Neuronal stem cell (in vitro differentiated cells): ENCODE measurements around the gene PPM1G.
"Not testable (repeated sequence)": the region's sequence is repeated elsewhere in the genome, so short reads cannot be mapped to it uniquely, and the experiment has no call there.

Experiments used
- DNase-seq: peaks from one replicate; pipeline ENCODE4 v3.0.0-alpha.2; 2013; ENCODE audit warnings: low spot score
- H2AFZ ChIP-seq: one replicate; pipeline ENCODE4 v1.6.1; 2013; ENCODE audit warnings: mild to moderate bottlenecking, low read length, inconsistent platforms
- H2AK5ac ChIP-seq: 2 replicates; pipeline ENCODE4 v1.6.1; 2013; ENCODE audit warnings: low read depth, mild to moderate bottlenecking, inconsistent platforms, low read length, moderate library complexity, mixed read lengths
- H2BK120ac ChIP-seq: 2 replicates; pipeline ENCODE4 v1.6.1; 2013; ENCODE audit warnings: low read depth, mild to moderate bottlenecking, inconsistent platforms, low read length, moderate library complexity, mixed read lengths
- H2BK12ac ChIP-seq: one replicate; pipeline ENCODE4 v1.6.1; 2013; ENCODE audit warnings: low read length, inconsistent platforms
- H2BK15ac ChIP-seq: 2 replicates; pipeline ENCODE4 v1.6.1; 2013; ENCODE audit warnings: mild to moderate bottlenecking, low read length, inconsistent platforms, mixed read lengths
- H2BK5ac ChIP-seq: one replicate; pipeline ENCODE4 v1.6.1; 2013; ENCODE audit warnings: inconsistent platforms, mild to moderate bottlenecking, low read length, moderate library complexity
- H3K14ac ChIP-seq: one replicate; pipeline ENCODE4 v1.6.1; 2013; ENCODE audit warnings: low read length, inconsistent platforms
- H3K18ac ChIP-seq: 2 replicates; pipeline ENCODE4 v1.6.1; 2013; ENCODE audit warnings: low read length, inconsistent platforms
- H3K23ac ChIP-seq: 2 replicates; pipeline ENCODE4 v1.6.1; 2013; ENCODE audit warnings: low read depth, mild to moderate bottlenecking, mixed read lengths, low read length, inconsistent platforms; ENCODE audit not compliant: poor library complexity
- H3K27ac ChIP-seq: replicated peaks from 3 replicates; pipeline ENCODE4 v1.5.1; 2013; ENCODE audit warnings: low read length, inconsistent platforms
- H3K27me3 ChIP-seq, 3 experiments: 2 replicates each; pipeline ENCODE4 v1.6.1; 2013; ENCODE audit warnings: low read length in 3 of 3, mild to moderate bottlenecking in 2 of 3, inconsistent platforms in 1 of 3, low read depth in 1 of 3, mixed read lengths in 1 of 3, moderate library complexity in 1 of 3; ENCODE audit not compliant: control insufficient read depth in 3 of 3, insufficient read depth in 3 of 3
- H3K36me3 ChIP-seq, 2 donors: replicated peaks in 1 of 2; 2 replicates each; pipeline ENCODE4 v1.6.1; 2013; ENCODE audit warnings: low read length in 2 of 2; ENCODE audit not compliant: control insufficient read depth in 2 of 2, insufficient read depth in 2 of 2
- H3K4ac ChIP-seq: 2 replicates; pipeline ENCODE4 v1.6.1; 2013; ENCODE audit warnings: inconsistent platforms, mild to moderate bottlenecking, low read length, moderate library complexity
- H3K4me1 ChIP-seq, 2 donors: 1 replicate in 1 of 2; 2 replicates in 1 of 2; pipeline ENCODE4 v1.6.1; 2013; ENCODE audit warnings: low read length in 2 of 2, low read depth in 1 of 2; ENCODE audit not compliant: control insufficient read depth in 2 of 2, insufficient read depth in 1 of 2
- H3K4me2 ChIP-seq: one replicate; pipeline ENCODE4 v1.6.1; 2013; ENCODE audit warnings: mild to moderate bottlenecking, low read length, inconsistent platforms; ENCODE audit not compliant: insufficient read depth, poor library complexity, severe bottlenecking
- H3K4me3 ChIP-seq, 2 donors: 2 replicates each; pipeline ENCODE4 v1.5.1; 2013; ENCODE audit warnings: low read length in 2 of 2, mild to moderate bottlenecking in 2 of 2, inconsistent platforms in 1 of 2, moderate library complexity in 1 of 2
- H3K79me1 ChIP-seq: one replicate; pipeline ENCODE4 v1.6.1; 2013; ENCODE audit warnings: low read depth, mild to moderate bottlenecking, inconsistent platforms, low read length, moderate library complexity
- H3K9ac ChIP-seq: one replicate; pipeline ENCODE4 v1.6.1; 2013; ENCODE audit warnings: mild to moderate bottlenecking, low read depth, low read length, inconsistent platforms; ENCODE audit not compliant: poor library complexity
- H3K9me3 ChIP-seq, 2 donors: replicated peaks in 1 of 2; 2 replicates each; pipeline versions ENCODE3 to v1.6.1; 2013; ENCODE audit warnings: low read length in 2 of 2, mild to moderate bottlenecking in 2 of 2, inconsistent platforms in 1 of 2, low read depth in 1 of 2, mixed read lengths in 1 of 2, moderate library complexity in 1 of 2; ENCODE audit not compliant: control insufficient read depth in 2 of 2, insufficient read depth in 1 of 2
- H4K8ac ChIP-seq: one replicate; pipeline ENCODE4 v1.6.1; 2013; ENCODE audit warnings: low read depth, mild to moderate bottlenecking, inconsistent platforms, low read length, moderate library complexity
- H4K91ac ChIP-seq: one replicate; pipeline ENCODE4 v1.6.1; 2013; ENCODE audit warnings: low read length, low read depth, mild to moderate bottlenecking, inconsistent platforms; ENCODE audit not compliant: poor library complexity
- WGBS, 2 donors: extraction: QIAGEN DNeasy Blood & Tissue Kit; methylation state at CpG; one replicate each; pipeline ENCODE4 v1.1.7; 2013; ENCODE audit warnings: missing lambda C conversion rate in 2 of 2, mixed read lengths in 1 of 2; ENCODE audit not compliant: insufficient read length in 2 of 2, insufficient replicate concordance in 1 of 2; ENCODE audit errors: extremely low coverage in 2 of 2; 5-methylcytosine and 5-hydroxymethylcytosine counted together

PPM1G gene

GRCh38 chr2:27353386-27353761 is 56.0 kb downstream of the PPM1G start:
- not testable (repeated sequence) for DNase-seq, H2BK120ac ChIP-seq, H3K4me1 ChIP-seq, H3K18ac ChIP-seq, H3K9ac ChIP-seq, H4K8ac ChIP-seq, H3K4ac ChIP-seq, H2AFZ ChIP-seq, H2AK5ac ChIP-seq, H3K23ac ChIP-seq, H3K4me3 ChIP-seq, H3K14ac ChIP-seq, H2BK12ac ChIP-seq, H3K9me3 ChIP-seq, H4K91ac ChIP-seq, H2BK15ac ChIP-seq, H2BK5ac ChIP-seq, H3K4me2 ChIP-seq, H3K79me1 ChIP-seq, H3K27me3 ChIP-seq, H3K27ac ChIP-seq
- WGBS, 2 donors, result no CpG with 5 or more reads among the region's 5 CpGs
- peaks cover 2 to 25% of the 10 kb centered on the region in 2 donors for H3K36me3 ChIP-seq

- Histone ChIP-seq H3K27ac (no peak overlapping the region), H3K4me3 (no peak overlapping the region), H2AK5ac (no peak overlapping the region), H3K18ac (no peak overlapping the region), H3K4me2 (no peak overlapping the region), H3K4ac (no peak overlapping the region), H2BK15ac (no peak overlapping the region), H2BK12ac (no peak overlapping the region), H2BK5ac (no peak overlapping the region), H3K9ac (no peak overlapping the region), H3K14ac (no peak overlapping the region), H3K9me3 (no peaks in the 10 kb centered on the region), H2BK120ac (no peak overlapping the region), H3K4me1 (peaks cover 0 to 3% of the 10 kb centered on the region in 2 donors), H4K8ac (no peak overlapping the region), H3K27me3 (no peaks in the 10 kb centered on the region), H3K36me3 (peaks cover 2 to 22% of the 10 kb centered on the region in 2 donors), H4K91ac (no peak overlapping the region), H2AFZ (no peak overlapping the region), H3K23ac (no peak overlapping the region), H3K79me1 (peaks cover 10% of the 10 kb centered on the region)
- no CpG with 5 or more reads among the region's 6 CpGs for WGBS, 2 donors
- DNase-seq, result no peak
These were observed 57.4 kb downstream of the PPM1G start for GRCh38 chr2:27351802-27352598.

GRCh38 chr2:27350106-27350693 is 59.2 kb downstream of the PPM1G start:
- H2BK12ac ChIP-seq, result no peak overlapping the region
- no peak overlapping the region for H2AFZ ChIP-seq
- H3K4me2 ChIP-seq, result no peak overlapping the region
- peaks cover 9% of the 10 kb centered on the region for H3K79me1 ChIP-seq
- H3K4ac ChIP-seq, result no peak overlapping the region
- H3K27me3 ChIP-seq, result no peaks in the 10 kb centered on the region
- no peak overlapping the region for H2BK120ac ChIP-seq
- no peak overlapping the region for H3K14ac ChIP-seq
- H2BK5ac ChIP-seq, result no peak overlapping the region
- no peak overlapping the region for H3K23ac ChIP-seq
- no peak overlapping the region for H4K8ac ChIP-seq
- no peak overlapping the region for H2BK15ac ChIP-seq
- peaks cover 2 to 22% of the 10 kb centered on the region in 2 donors for H3K36me3 ChIP-seq
- H2AK5ac ChIP-seq, result no peak overlapping the region
- no CpG with 5 or more reads among the region's 7 CpGs for WGBS, 2 donors
- H3K18ac ChIP-seq, result no peak overlapping the region
- H3K9me3 ChIP-seq, result no peaks in the 10 kb centered on the region
- no peaks in the 10 kb centered on the region for H3K4me1 ChIP-seq
- H4K91ac ChIP-seq, result no peak overlapping the region
- H3K9ac ChIP-seq, result no peak overlapping the region
- no peak overlapping the region for H3K27ac ChIP-seq
- no peak overlapping the region for H3K4me3 ChIP-seq
- no peak for DNase-seq

GRCh38 chr2:27347641-27348040 is 61.8 kb downstream of the PPM1G start:
- no peak overlapping the region for H4K8ac ChIP-seq
- H3K27ac ChIP-seq, result no peak overlapping the region
- H3K4me1 ChIP-seq, result no peaks in the 10 kb centered on the region
- no peak overlapping the region for H2BK120ac ChIP-seq
- H2BK15ac ChIP-seq, result no peak overlapping the region
- H2BK12ac ChIP-seq, result no peak overlapping the region
- no peak overlapping the region for H3K4me3 ChIP-seq
- no peak overlapping the region for H2BK5ac ChIP-seq
- H3K27me3 ChIP-seq, result no peaks in the 10 kb centered on the region
- peaks cover 2 to 33% of the 10 kb centered on the region in 2 donors for H3K36me3 ChIP-seq
- H3K9me3 ChIP-seq, result no peaks in the 10 kb centered on the region
- no CpG with 5 or more reads among the region's 2 CpGs for WGBS, 2 donors
- no peak overlapping the region for H3K18ac ChIP-seq
- H3K4ac ChIP-seq, result no peak overlapping the region
- no peak overlapping the region for H2AK5ac ChIP-seq
- H3K23ac ChIP-seq, result no peak overlapping the region
- peaks cover 7% of the 10 kb centered on the region for H3K79me1 ChIP-seq
- no peak for DNase-seq
- H3K4me2 ChIP-seq, result no peak overlapping the region
- H2AFZ ChIP-seq, result no peak overlapping the region
- H4K91ac ChIP-seq, result no peak overlapping the region
- H3K9ac ChIP-seq, result no peak overlapping the region
- no peak overlapping the region for H3K14ac ChIP-seq
